SK-N-MC (cell line): ENCODE measurements around the gene CENPQ.

Experiments used
- DNase-seq: peaks from one replicate; pipeline ENCODE4 v3.0.0-alpha.2; 2011; ENCODE audit warnings: low read depth, low spot score
- H3K27ac ChIP-seq: fragments of 200-600 bp; sonication (generic); 2 replicates; pipeline ENCODE4 v1.5.1; 2016; ENCODE audit warnings: mixed run types
- H3K36me3 ChIP-seq: fragments of 200-600 bp; sonication (generic); 2 replicates; pipeline ENCODE4 v1.6.1; 2017; ENCODE audit warnings: antibody characterized with exemption, low read length, mixed read lengths; ENCODE audit not compliant: insufficient read depth
- H3K4me3 ChIP-seq: fragments of 200-600 bp; sonication (generic); 2 replicates; pipeline ENCODE4 v1.5.1; 2016
- H3K9ac ChIP-seq: fragments of 200-600 bp; sonication (generic); 2 replicates; pipeline ENCODE4 v1.8.0; 2017; ENCODE audit warnings: mixed run types, mixed read lengths; ENCODE audit not compliant: insufficient read length
- H3K9me3 ChIP-seq: fragments of 200-600 bp; sonication (generic); 2 replicates; pipeline ENCODE4 v1.6.1; 2017; ENCODE audit warnings: low read depth, mild to moderate bottlenecking, antibody characterized with exemption, low read length, moderate library complexity, mixed read lengths
- EZH2 ChIP-seq: fragments of 200-600 bp; sonication (generic); IDR thresholded peaks from one replicate; pipeline ENCODE4 v1.6.1; 2017; ENCODE audit warnings: antibody characterized with exemption
- FOXP2 ChIP-seq: optimal IDR thresholded peaks from 2 replicates; pipeline ENCODE3; 2011; ENCODE audit warnings: mild to moderate bottlenecking, moderate library complexity; ENCODE audit not compliant: insufficient read depth; ENCODE audit errors: extremely low read length, control extremely low read depth
- POLR2AphosphoS5 ChIP-seq: IDR thresholded peaks from 2 replicates; pipeline ENCODE4 v1.6.1; 2012; ENCODE audit warnings: mild to moderate bottlenecking, low read depth, low read length, borderline replicate concordance

The CENPQ gene

GRCh38 chr6:49526598-49526997 is 63.4 kb downstream of the CENPQ start:
- no peak for DNase-seq
- no peak overlapping the region for H3K4me3 ChIP-seq
- H3K27ac ChIP-seq, result no peak overlapping the region
- no peak for TF ChIP-seq POLR2AphosphoS5
- no peak for TF ChIP-seq FOXP2
- TF ChIP-seq EZH2, result no peak
- H3K9ac ChIP-seq, result no peak overlapping the region
- H3K36me3 ChIP-seq, result no peaks in the 10 kb centered on the region
- no peaks in the 10 kb centered on the region for H3K9me3 ChIP-seq

DNA sequence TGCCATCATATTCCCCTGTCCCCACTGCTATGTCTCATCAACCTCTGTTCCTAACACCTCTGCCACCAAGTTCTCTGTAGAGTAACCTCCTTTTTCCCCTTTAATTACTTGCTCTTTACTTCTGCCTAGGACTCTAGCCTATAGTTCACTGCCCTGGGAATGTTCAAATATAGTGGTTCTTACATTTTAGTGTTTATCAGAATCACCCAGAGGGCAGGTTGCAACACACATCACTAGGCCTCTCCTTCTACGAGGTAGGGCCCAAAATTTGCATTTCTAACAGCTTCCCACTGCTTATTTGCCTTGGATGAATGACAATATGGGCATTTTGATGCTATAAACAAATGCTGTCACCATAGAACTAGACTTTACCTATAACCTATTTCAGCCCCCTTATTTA is 64.2 kb downstream of the CENPQ start:
- TF ChIP-seq POLR2AphosphoS5, result no peak
- no peak for TF ChIP-seq EZH2
- no peak for TF ChIP-seq FOXP2
- Histone ChIP-seq H3K36me3 (no peaks in the 10 kb centered on the region), H3K9me3 (no peaks in the 10 kb centered on the region), H3K27ac (no peak overlapping the region), H3K4me3 (no peak overlapping the region), H3K9ac (no peak overlapping the region)
- no peak for DNase-seq

DNA sequence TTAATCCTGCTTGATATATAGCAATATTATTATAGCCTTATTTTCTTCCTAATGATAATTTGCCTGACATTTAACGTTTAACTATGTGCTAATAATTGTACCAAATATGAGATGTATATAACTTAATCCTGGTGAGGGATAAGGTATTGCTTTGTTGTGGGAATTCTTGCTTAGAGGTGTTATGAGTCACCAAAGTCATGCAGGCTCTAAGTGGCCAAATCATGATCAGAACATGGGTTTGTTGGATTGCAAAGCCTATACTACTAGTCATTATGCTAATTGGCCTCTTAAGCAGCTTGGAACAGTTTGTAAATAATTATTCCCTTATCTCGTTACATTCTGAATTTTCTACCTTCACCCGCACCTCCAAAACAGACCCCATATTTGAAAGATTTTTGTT is 65.4 kb downstream of the CENPQ start:
- Histone ChIP-seq H3K9ac (no peak overlapping the region), H3K27ac (no peak overlapping the region), H3K36me3 (no peaks in the 10 kb centered on the region), H3K9me3 (no peaks in the 10 kb centered on the region), H3K4me3 (no peak overlapping the region)
- DNase-seq, result no peak
- TF ChIP-seq FOXP2, result no peak
- TF ChIP-seq EZH2, result no peak
- TF ChIP-seq POLR2AphosphoS5, result no peak

DNA sequence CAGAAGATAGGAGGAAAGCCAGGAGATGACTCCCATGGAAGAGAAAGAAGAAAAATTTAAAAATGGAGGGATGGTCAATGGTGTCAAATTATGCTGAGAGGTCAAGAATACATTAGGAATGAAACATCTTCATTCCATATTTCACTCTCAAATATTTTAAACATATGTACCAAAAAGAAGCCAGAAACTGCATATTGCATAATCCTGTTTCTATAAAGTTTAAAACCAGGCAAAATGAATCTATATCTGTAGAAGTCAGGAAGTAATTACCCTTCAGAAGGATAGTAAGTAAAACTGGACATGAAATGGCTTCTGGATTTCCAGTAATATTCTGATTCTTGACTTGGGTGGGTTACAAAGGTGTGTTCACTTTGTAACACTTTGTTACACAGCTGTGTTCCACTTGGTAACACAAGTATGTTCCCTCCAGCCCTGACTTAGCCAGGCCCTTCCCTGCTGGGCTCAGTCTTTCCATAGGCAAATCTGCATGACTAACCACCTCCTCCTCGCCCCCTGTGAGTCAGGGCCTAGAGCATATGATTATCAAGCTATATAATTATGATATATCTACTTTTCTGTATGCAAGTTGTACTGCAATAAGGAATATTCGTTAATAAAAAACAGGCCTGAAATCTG is 67.1 kb downstream of the CENPQ start:
- H3K9me3 ChIP-seq, result no peaks in the 10 kb centered on the region
- no peak overlapping the region for H3K27ac ChIP-seq
- no peak overlapping the region for H3K9ac ChIP-seq
- no peak for DNase-seq
- no peak overlapping the region for H3K4me3 ChIP-seq
- no peaks in the 10 kb centered on the region for H3K36me3 ChIP-seq
- no peak for TF ChIP-seq EZH2
- no peak for TF ChIP-seq POLR2AphosphoS5
- no peak for TF ChIP-seq FOXP2

- TF ChIP-seq POLR2AphosphoS5, result no peak
- no peak for TF ChIP-seq FOXP2
- no peak for TF ChIP-seq EZH2
- no peak overlapping the region for H3K27ac ChIP-seq
- no peak overlapping the region for H3K9ac ChIP-seq
- DNase-seq, result peak; percentile 83
- H3K4me3 ChIP-seq, result no peak overlapping the region
- no peaks in the 10 kb centered on the region for H3K36me3 ChIP-seq
- no peaks in the 10 kb centered on the region for H3K9me3 ChIP-seq
Observed at GRCh38 chr6:49531774-49532569, 68.8 kb downstream of the CENPQ start.

DNA sequence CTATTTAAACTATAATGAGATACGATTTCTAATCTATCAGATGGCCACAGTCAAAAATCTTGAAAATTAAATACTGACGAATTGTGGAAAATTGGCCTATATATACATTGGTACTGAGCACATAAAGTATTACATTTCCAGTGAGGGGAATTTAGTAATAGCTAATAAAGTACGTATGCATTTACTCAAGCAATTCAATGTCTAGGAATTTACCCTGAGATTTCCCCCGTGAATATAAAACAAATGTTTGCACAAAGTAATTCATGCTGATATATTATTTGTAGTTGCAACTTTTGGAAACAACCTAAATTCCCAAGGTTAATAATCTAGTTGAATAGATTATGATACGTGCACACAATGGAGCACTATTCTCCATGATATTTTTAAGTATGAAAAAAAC is 72.6 kb downstream of the CENPQ start:
- no peak overlapping the region for H3K4me3 ChIP-seq
- H3K9ac ChIP-seq, result no peak overlapping the region
- H3K9me3 ChIP-seq, result no peaks in the 10 kb centered on the region
- TF ChIP-seq POLR2AphosphoS5 (no peak), EZH2 (no peak), FOXP2 (no peak)
- no peak for DNase-seq
- no peaks in the 10 kb centered on the region for H3K36me3 ChIP-seq
- no peak overlapping the region for H3K27ac ChIP-seq

- Histone ChIP-seq H3K9me3 (no peaks in the 10 kb centered on the region), H3K27ac (no peak overlapping the region), H3K4me3 (no peak overlapping the region), H3K36me3 (no peaks in the 10 kb centered on the region), H3K9ac (no peak overlapping the region)
- no peak for DNase-seq
- TF ChIP-seq FOXP2 (no peak), EZH2 (no peak), POLR2AphosphoS5 (no peak)
Observed at GRCh38 chr6:49539102-49539501, 75.9 kb downstream of the CENPQ start.

- no peaks in the 10 kb centered on the region for H3K9me3 ChIP-seq
- peak overlapping the region; percentile 95 for H3K27ac ChIP-seq
Observed at GRCh38 chr6:49540614-49541013, 77.4 kb downstream of the CENPQ start.

DNA sequence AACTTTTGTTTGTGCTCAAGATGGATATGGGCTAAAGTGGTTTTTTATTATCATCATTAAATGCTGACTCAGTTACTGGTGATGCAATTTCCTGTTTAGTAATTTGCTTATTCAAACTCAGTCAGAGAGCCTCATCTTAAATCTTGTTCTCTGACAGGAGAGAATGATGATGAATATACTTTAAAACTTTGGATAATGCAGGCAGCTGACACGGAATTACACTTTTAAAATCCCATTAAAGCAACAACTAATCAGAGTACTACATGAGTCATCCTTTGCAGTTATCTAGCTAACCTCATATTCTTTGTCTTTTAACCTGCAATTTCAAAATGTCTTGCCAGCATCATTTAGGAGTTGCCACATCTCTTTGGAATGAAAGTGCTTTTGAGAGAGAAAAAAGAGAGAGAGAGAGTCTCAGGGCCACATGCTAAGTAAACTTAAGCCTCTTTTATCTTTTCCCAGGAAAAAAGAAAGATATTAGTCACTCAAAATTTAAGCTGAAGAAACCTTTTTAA is 78.1 kb downstream of the CENPQ start:
- no peaks in the 10 kb centered on the region for H3K36me3 ChIP-seq
- H3K9ac ChIP-seq, result peak overlapping the region; percentile 72
- no peak for TF ChIP-seq EZH2
- TF ChIP-seq POLR2AphosphoS5, result peak; percentile 65; the same call in 1 of the 2 replicates
- peak; percentile 48 for TF ChIP-seq FOXP2
- H3K27ac ChIP-seq, result peak overlapping the region; percentile 95
- peak overlapping the region; percentile 59 for H3K4me3 ChIP-seq
- no peaks in the 10 kb centered on the region for H3K9me3 ChIP-seq
- DNase-seq, result peak; percentile 98

More at GRCh38 chr6:49540614-49541013, 77.4 kb downstream of the CENPQ start:
- TF ChIP-seq FOXP2 (no peak), POLR2AphosphoS5 (no peak), EZH2 (no peak)
- Histone ChIP-seq H3K9ac (peak overlapping the region; percentile 40), H3K36me3 (no peaks in the 10 kb centered on the region), H3K4me3 (peak overlapping the region; percentile 9; the same call in 1 of the 2 replicates)
- DNase-seq, result peak; percentile 26
